GM18867 (cell line): Measurements from ENCODE around the gene HOXD13.

Experiments used
- ATAC-seq: cut with Tn5 transposase; IDR thresholded peaks from one replicate; pipeline ENCODE4 v1.9.1; 2021; ENCODE audit warnings: mild to moderate bottlenecking, moderate library complexity; ENCODE audit not compliant: unreplicated experiment

Gene HOXD13

DNA sequence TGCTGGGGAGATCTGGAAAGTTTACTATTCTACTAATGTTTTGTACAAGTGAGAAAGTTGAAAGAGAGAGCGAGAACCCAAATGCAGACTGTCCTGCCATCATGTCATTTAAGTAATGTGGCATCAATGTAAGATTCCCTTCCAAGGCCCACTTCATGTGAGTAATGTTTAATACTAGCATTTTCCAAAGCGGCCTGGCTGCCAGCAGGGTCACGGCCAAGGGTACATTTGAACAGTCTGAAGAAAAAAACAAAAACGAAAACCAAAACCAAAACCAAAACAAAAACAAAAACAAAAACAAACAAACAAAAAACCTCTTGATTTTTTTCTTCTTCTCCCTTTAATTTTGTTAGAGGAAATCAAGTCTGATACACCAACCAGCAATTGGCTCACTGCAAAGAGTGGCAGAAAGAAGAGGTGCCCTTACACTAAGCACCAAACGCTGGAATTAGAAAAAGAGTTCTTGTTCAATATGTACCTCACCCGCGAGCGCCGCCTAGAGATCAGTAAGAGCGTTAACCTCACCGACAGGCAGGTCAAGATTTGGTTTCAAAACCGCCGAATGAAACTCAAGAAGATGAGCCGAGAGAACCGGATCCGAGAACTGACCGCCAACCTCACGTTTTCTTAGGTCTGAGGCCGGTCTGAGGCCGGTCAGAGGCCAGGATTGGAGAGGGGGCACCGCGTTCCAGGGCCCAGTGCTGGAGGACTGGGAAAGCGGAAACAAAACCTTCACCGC lies 26.2 kb downstream of the HOXD13 start:
- ATAC-seq = peak; percentile 90

DNA sequence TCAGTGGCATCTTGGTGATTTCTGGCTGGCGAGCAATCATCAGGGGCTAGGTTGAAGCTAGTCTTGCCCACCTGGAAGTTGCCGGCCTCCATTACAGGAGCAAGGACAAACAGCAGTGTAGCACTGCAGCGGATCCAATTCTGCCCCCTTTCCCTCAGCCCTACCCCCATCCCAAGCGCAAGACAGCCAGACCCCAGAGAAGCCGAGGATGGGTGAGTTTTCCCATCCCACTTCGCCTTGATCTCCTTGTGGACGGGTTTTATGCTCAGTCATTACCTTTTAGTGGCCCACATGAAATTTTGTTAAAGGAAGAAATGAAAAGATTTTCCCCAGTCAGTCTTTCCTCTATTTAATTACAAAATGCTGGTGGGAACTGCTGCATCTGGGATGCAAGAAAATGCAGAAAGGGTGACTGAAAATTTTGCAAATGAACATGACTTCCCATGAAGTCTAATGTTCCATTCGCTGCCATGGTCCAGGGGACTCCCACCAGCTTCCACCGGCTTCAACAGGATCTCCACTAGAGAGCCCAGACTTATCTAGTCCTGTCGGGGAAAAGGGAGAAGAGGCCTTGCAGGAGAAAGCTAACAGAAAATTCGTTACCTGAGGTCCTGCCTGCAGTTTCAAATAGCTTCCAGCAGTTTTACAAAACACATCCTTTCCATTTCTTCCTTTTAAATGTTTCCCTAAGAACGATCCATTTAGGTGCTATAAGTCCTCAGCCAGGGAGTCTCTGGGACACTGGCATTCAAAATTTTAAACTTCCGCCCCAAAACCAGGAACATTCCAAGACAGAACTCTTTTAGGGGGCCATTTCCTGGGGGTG lies 28.1 kb downstream of the HOXD13 start:
- ATAC-seq = no peak

DNA sequence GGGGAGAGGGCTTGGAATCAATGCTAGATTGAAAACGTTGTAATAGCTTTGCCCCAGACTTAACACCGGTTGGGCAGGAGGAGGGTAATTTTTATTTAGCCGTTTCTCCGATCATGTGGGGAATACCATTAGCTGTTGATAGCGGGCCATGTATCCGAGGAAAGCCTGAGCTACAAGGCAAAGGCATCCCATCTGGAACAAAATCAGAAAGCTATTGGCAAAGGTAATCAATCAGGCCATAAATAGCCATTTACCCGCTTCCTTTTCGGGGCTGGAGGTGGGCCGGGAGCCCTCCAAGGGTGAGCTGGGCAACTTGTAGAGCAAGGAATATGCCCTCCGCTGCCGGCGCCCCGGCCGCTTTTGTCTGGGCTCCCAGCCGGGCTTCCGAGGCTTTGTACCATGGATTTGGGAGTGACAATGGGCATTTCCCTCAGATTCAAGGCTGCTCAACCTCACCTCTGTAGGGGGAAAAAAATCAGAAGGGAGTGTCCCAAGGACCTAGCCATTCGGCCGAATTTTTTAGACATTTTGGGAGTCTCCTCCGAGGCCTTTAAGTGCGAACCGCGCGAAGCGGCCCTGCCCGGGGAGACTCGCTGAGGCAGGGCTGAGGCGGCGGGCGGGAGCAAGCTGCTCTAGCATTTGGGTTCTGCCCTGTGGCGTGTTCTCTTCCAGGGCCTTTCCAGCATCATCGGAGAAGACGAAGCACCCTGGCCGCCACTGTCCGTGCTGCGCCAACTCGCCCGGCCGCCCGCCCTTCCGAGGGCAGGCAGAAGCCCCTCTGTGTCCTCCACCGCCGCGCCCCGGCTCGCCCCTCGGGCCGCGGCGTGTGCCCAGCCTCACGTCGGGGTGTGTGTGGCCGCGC lies 28.9 kb downstream of the HOXD13 start:
- no peak for ATAC-seq

DNA sequence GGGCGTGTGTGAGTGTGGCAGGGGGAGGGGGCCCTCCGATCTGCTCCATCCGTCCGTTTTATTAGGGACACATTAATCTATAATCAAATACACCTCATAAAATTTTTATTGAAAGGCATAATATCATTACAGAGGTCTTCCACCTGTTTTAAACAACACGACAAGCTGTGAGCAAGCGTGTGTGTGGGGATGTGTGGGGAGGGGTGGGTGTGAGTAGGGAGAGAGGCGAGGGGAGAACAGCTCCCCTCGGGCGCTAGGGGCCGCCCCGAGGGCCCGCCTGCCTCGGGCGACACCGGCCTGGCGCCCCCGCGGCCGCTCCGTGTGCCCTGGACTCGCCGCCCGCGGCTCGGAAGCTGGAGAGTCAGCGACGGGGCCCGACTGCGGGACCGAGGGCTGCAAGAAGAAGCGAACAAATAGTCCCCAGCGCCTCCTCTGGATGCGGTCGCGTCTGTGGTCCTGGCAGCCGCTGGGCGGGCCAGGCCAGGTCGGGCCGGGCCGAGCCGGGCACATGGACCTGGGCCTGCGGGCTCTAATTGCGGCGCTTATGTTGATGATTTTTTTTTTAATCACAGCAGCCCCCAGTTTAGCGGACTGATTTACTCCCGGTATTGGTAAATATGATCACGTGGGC lies 29.6 kb downstream of the HOXD13 start:
- no peak for ATAC-seq

DNA sequence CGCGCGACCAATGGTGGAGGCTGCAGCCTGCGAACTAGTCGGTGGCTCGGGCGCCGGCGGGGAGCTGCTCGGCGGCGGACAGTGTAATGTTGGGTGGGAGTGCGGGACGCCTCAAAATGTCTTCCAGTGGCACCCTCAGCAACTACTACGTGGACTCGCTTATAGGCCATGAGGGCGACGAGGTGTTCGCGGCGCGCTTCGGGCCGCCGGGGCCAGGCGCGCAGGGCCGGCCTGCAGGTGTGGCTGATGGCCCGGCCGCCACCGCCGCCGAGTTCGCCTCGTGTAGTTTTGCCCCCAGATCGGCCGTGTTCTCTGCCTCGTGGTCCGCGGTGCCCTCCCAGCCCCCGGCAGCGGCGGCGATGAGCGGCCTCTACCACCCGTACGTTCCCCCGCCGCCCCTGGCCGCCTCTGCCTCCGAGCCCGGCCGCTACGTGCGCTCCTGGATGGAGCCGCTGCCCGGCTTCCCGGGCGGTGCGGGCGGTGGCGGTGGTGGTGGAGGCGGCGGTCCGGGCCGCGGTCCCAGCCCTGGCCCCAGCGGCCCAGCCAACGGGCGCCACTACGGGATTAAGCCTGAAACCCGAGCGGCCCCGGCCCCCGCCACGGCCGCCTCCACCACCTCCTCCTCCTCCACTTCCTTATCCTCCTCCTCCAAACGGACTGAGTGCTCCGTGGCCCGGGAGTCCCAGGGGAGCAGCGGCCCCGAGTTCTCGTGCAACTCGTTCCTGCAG lies 30.3 kb downstream of the HOXD13 start, which contains the start of gene HOXD9:
TSS of gene HOXD9 (plus strand) at position 37 of the 728 bp plus-strand sequence. CDS start at position 87, 50 bp downstream.
- ATAC-seq = no peak

DNA sequence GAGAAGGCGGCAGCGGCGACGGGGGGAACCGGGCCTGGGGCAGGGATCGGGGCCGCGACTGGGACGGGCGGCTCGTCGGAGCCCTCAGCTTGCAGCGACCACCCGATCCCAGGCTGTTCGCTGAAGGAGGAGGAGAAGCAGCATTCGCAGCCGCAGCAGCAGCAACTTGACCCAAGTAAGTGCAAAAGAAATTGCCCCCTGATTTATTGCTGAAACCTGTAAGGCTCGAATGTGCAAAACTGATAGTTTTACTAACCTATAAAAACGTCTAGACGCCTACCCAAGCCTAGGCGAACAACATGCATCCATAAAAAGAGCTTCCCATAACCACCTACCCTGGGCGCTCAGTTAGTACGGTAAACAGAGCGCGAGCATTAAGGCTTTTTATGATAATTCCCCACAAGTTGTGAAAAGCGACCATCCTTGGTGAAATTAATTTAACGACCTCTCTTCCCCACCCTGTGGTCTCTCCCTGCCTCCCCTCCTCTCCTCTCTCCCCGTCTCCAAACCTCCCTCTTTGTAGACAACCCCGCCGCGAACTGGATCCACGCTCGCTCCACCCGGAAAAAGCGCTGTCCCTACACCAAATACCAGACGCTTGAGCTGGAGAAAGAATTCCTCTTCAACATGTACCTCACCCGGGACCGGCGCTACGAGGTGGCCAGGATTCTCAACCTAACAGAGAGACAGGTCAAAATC lies 31.0 kb downstream of the HOXD13 start:
- no peak for ATAC-seq

DNA sequence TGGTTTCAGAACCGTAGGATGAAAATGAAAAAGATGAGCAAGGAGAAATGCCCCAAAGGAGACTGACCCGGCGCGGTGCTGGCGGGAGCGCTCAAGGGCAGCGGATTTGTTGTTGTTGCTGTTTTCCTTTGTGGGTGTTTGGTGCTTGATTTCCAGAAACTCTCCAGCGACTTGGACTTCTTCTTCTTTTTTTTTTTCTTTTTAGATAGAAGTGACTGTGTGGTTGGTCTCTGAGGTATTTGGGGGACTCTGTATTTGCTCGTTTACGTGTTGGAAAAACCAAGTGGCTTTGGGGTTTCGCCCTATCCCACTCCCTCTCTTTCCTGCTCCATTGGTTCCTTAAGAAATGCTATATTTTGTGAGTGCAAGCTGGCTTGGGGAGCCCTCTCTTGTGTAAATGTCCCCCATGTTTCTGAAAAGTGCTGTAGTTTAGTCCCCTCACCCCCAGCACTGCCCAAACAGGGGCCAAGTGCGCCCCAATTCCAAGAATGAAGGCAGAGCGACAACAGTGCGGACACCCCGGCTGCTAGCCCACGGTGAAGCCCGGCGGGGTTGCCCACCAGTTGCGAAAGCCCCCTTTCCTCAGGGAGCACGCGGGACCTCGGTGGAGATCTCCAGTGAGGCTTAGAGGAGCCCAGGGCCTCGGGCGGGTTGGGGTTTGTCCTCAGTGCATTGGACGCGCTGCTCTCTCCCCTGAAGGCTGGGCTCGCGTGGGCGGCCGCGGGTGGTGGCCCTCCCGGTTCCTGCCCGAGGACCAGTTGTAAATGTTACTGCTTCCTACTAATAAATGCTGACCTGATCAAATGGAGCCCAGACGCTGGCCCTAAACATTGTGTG lies 31.8 kb downstream of the HOXD13 start:
- ATAC-seq = no peak

DNA sequence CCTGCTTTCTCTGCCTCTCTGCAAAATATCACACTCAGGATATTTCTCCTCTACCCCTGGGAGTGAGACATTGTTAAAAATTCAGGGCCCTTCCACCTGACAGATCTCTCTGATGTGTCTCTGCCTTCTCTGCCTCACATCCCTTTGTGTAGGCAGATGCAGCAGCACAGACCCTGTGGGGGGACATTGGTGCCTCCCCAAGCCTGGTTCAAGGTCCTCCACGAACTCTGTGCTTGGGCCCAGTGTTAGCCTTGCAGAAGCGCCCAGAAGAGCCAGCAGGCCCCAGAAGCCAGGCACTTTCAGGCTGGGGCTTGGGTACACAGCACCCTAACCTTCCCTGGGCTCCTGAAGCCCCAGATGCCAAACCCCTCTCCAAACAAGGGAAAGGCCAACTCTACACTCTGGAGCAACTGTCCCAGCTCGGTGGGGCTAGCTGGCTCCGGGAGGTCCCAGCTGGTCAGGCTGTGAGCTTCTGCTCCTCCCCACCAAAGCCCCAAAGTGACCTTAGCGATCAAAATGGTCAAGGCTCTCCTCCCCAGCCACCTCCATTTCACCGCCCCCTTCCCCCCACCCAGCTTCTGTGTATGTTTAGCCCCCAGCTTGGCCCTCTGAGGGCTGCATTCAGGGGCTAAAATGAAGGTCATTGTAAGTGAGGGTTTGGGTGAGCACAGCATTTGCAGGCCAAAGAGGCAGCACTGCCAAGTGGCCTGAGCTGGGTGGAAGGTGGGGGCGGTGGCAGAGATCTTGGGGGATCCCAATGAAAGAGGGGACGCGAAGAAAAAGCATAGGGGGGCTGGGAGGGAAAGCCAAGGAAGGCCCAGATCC lies 32.6 kb downstream of the HOXD13 start:
- no peak for ATAC-seq

DNA sequence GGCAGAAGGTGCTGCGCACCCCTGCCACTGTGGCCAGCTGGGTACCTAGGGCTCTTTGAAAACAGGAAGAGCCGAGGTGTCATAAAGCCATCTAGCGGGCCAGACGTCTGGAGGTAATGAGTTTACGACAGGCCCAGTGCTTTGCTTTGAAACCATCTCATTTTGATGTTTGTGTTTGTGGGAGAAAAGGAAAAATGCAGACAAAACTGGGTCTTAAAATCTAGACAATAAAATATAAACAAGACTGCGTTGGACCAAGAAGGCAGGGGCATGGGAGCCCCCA lies 33.2 kb downstream of the HOXD13 start:
- ATAC-seq = no peak

DNA sequence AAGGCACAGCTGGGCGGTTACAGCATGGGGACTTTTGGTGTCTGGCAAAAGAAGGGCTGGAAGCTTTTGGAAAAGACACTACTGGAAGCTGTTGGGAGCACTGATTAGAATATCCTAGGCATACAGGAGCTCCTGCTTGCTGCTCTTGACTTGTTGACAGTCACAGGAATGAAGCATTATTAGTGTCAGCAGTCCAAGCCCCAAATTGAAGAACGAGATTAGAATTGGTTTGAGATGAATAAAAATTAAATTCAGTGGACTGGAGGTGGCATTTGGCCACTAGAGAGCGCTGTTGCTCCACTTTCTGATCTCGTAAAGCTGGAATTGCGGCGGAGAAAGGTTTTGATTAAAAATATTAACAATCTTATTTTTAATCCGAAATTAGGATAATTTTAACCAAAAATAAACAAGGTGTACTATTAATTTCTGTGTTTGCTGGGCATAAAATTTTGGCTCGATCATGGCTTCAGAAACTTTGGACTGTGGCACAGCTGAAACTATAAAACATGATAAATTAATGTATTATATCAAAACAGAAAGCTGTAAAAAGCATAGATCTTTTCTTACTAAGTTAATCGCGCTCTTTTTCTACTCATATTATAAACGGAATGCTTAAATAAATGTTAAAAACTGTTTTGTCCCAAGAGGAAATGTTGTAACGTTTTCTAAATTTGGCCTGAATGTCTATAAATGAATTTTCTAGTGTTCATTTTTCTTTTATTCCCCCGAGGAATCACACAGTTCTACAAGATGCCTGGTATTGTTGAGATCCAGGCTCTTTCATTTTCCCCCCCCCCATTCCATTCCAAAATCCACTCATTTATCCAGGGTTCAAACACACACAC lies 34.6 kb downstream of the HOXD13 start:
- no peak for ATAC-seq

DNA sequence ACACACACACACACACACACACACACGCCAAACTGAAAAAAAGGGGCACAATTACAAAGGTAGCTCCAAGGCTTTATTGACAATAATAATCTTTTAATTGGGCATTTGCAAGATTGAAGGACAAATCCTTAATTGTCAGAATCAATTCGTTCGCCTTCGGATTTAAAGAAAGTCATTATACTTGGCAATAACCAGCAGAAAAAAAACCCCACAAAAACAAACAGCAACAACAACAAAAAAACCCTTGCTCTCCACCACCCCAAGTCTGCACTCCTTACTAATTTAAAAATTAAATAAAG lies 35.2 kb downstream of the HOXD13 start:
- no peak for ATAC-seq

DNA sequence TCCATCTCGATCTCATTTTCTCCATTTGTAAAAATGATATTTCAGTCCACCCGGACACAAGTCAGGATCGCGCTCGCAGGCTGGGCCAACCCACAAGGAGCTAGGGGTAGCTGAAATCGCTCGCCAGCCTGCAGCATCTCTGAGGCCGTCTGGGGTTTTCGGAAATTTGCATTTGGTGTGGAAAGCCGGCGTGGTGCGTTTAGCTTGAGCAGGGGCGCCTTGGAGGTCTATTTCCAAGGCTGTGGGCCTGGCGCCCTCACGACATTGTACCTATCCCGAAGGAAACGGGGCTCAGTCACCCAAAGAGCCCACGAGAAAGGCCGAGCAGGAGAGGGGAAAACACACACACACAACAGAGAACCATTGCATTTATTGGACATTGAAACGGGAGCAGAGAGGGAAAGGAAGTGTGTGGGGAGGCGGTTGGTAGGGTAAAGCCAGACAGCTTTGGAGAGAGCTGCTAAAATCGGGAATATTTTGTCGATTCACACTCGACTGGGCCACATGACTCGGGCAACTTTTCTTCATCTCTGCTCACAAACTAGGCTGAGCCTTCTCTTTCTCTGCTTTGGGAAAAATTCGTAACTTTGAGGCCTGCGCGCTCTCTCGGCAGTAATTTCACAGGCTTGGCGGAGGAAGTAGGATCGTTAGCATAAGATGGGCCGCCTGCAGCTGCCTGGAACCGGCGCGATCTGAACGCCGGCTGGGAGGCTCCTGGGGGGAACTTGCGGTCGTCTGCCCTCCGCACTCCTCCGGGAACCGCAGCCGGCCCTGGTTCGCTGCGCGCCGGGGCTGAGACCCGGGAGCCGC lies 35.9 kb downstream of the HOXD13 start:
- ATAC-seq = no peak

DNA sequence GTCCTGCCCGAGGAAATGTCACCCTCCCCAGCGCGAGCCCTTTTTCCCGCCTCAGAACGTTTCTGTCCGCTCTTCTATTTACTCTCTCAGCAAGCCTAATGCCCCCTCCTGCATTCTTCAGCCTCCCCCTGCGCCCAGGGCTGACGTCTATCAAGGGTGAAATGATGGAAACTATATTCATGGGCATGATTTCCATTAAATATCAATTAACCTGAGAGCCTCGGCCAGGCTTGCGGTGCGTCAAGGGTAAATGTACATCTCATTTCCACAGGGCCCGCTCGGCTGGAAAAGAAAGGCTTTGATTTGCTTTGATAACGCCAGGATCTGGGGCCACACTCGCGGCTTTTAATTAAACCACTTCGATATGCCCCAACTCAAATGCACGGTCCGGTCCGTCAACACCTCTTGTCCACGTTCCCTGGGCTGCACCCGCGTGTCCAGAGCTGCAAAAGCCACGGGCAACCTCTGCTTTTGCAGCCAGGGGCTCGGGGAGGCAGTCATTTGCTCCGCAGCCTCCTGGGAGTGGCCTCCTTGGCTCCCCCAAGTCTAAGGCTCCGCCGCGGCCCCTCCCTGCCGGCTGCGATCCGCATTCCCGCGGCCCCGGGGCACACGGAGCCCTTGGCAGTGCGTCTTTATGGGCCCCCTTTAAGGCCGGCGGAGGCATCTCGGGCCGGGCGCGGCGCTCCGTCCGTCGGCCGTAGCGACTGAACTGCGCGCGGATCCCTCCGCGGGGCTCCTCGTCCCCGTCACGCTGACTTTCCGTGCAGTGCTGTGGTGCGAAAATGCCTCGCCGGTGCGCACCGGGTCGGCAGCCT lies 36.7 kb downstream of the HOXD13 start, which contains the start of gene HOXD8:
TSS of gene HOXD8 (plus strand) at position 724 of the 815 bp plus-strand sequence. CDS start 662 bp downstream, outside the sequence.
- ATAC-seq = no peak

DNA sequence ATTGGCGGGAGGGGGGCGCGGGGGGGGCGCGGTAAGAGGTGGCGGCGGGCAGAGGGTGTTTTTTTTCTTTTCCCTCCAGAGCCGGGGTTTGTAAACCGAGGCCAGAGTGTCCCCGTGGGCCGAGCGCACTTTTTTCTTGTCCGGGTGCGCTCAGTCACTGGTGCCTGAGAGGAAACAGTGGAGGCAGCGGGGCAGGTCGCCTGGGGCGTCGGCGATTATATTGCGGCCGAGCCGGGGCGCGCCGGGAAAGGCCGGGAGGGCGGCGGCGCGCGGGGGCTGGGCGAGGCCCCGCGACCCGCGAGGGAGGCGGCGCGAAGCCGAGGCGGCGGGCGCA lies 37.3 kb downstream of the HOXD13 start:
- ATAC-seq = no peak

DNA sequence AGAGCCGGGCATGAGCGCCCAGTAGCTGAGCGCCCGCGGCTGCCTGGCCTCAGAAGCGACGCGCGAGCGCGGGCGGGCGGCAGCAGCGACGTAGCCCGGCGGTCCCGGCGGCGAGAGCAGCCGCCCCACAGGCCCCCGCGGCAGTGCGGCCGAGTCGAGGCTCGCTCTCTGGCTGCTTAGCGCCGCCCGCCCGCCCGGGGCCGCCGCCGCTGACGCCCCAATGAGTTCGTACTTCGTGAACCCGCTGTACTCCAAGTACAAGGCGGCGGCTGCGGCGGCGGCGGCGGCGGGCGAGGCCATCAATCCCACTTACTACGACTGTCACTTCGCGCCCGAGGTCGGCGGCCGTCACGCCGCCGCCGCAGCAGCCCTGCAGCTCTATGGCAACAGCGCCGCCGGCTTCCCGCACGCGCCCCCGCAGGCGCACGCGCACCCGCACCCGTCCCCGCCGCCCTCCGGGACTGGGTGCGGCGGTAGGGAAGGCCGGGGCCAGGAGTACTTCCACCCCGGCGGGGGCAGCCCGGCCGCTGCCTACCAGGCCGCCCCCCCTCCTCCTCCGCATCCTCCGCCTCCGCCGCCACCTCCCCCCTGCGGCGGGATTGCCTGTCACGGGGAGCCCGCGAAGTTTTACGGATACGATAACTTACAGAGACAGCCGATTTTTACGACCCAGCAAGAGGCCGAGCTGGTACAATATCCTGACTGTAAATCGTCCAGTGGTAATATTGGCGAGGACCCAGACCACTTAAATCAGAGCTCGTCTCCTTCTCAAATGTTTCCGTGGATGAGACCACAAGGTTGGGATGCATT lies 37.8 kb downstream of the HOXD13 start:
- no peak for ATAC-seq
